Lower leg skin (tissue), 4 donors: ENCODE results near the gene THSD4. TPM values are rescaled to one million over a fixed set of nuclear protein-coding genes. Genes with fewer than 3 reads are reported as not detected.

Experiments
- DNase-seq, 2 donors: peaks; one replicate each; pipeline ENCODE4 v3.0.0-alpha.2; 2019; ENCODE audit warnings: low spot score in 2 of 2
- H3K4me3 ChIP-seq: fragments of 200-600 bp; sonication (generic); 2 replicates; pipeline ENCODE4 v1.5.1; 2017; ENCODE audit warnings: mild to moderate bottlenecking, low read depth; ENCODE audit not compliant: poor library complexity, severe bottlenecking
- POLR2A ChIP-seq, 2 donors: fragments of 450-650 bp; IDR thresholded peaks; one replicate each; pipeline ENCODE4 v1.6.1; 2016 to 2017; ENCODE audit warnings: antibody characterized with exemption in 2 of 2, mild to moderate bottlenecking in 1 of 2, moderate library complexity in 1 of 2
- whole genome bisulfite sequencing, 2 donors: methylation state at CpG; one replicate each; pipeline ENCODE4 v1.1.5; 2018; 5-methylcytosine and 5-hydroxymethylcytosine counted together
- intact Hi-C: fragments of 100-400 bp; cut with DNase I; formaldehyde crosslinking; loops from one replicate; pipeline ENCODE4 v1.15.0; 2023; ENCODE audit warnings: low total_unique reads
- total RNA-seq, 4 donors: library from RNA; depleted of rRNA; stranded (reverse); fragments of >200 nt; gene quantifications; one replicate each; pipeline ENCODE4 v1.1.0, GENCODE V29; 2016
- TF ChIP-seq, protein P1 (sequence below), 3 donors: fragments of 450-650 bp; IDR thresholded peaks; one replicate each; pipeline ENCODE4 v1.5.1; 2016; ENCODE audit warnings: antibody characterized with exemption in 3 of 3, mild to moderate bottlenecking in 3 of 3, moderate library complexity in 2 of 3

THSD4 gene
- total RNA-seq, 4 donors from 2014 or later: 9.3 to 39.2 (median 32.8) TPM

DNA sequence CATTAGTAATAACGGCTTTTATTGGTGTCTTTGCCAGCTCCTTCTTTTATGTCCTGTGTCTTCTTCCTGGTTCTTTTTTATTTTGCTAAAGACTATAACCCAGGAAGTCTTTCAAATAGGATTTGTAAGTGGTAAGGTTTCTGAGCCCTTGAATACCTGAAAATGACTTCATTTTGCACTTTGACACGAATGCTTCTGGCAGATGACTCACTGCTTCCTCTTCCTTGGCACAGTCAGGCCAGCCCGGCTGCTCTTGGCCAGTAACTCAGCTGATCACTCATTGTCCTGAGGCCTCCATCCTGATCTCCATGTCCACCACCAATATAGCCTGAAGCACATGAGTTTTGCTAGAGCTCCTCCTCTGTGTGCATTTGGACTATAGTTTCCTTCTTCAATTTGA lies 646.4 kb downstream of the THSD4 start:
- no peak for DNase-seq
- H3K4me3 ChIP-seq: no peak overlapping the region
- intact Hi-C loops: no loop called here
- 31 to 36% methylated on average over 3 of the region's 3 CpGs for WGBS, 2 donors
- TF ChIP-seq, protein P1, sequence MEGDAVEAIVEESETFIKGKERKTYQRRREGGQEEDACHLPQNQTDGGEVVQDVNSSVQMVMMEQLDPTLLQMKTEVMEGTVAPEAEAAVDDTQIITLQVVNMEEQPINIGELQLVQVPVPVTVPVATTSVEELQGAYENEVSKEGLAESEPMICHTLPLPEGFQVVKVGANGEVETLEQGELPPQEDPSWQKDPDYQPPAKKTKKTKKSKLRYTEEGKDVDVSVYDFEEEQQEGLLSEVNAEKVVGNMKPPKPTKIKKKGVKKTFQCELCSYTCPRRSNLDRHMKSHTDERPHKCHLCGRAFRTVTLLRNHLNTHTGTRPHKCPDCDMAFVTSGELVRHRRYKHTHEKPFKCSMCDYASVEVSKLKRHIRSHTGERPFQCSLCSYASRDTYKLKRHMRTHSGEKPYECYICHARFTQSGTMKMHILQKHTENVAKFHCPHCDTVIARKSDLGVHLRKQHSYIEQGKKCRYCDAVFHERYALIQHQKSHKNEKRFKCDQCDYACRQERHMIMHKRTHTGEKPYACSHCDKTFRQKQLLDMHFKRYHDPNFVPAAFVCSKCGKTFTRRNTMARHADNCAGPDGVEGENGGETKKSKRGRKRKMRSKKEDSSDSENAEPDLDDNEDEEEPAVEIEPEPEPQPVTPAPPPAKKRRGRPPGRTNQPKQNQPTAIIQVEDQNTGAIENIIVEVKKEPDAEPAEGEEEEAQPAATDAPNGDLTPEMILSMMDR (IDR thresholded peaks at IDR 0.05): no peak
- no peak for TF ChIP-seq POLR2A (IDR thresholded peaks at IDR 0.05)

GRCh38 chr15:71768184-71768583 lies 652.9 kb downstream of the THSD4 start:
- TF ChIP-seq POLR2A (IDR thresholded peaks at IDR 0.05): no peak
- TF ChIP-seq, protein P1 (IDR thresholded peaks at IDR 0.05): no peak
- intact Hi-C loops: no loop called here
- WGBS, 2 donors: 90 to 95% methylated on average over 5 of the region's 5 CpGs
- no peak for DNase-seq
- H3K4me3 ChIP-seq: no peak overlapping the region

DNA sequence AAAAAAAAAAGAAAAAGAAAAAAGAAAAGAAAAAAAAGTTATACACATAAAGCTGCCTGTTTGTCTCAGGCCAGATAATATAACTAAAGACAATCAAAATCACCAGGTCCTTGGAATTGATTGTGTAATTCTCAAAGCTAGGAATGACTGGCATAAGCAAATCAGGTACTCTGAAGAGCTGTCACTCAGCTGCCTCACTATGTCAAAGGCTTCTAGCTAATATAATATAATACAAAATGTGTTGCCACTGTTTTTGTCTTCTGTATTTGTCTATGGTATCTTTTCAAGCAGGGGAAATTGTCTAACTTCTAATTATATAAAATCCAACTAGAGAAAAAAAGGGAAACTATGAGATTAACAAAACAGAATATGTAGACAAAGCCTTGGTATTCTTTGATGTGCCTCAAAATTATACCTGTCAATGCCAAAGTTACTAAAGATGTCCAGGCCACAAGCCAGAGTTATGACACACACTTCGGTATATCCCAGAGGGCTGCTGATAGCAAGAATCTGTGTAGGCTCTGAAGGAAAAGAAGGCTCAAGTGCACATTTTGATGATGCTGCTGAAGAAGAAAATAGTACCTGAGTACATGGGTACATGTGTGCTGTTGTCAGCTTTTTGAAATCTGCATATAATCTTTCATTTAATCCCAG lies 658.1 kb downstream of the THSD4 start:
- DNase-seq: no peak
- no peak overlapping the region for H3K4me3 ChIP-seq
- intact Hi-C loops: no loop called here
- WGBS, 2 donors: 81 to 82% methylated on average over 1 of the region's 1 CpG
- no peak for TF ChIP-seq POLR2A (IDR thresholded peaks at IDR 0.05)
- TF ChIP-seq, protein P1 (IDR thresholded peaks at IDR 0.05): no peak

DNA sequence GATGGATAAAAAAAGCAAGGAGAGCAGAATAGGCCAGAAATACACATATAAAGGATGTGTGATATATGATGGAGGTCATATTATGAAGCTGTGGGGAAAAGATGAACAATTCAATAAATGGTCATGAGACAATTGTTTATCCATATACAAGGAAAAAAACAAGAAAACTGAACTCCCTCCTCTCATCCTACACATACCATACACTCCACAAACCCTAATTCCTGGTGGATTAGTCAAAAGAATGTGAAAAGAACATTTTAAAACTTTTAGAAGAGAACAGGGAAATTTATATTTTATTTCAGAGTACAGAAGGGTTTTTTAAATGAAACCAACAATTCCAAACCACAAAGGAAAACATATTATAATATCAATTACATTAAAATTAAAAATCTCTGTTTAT lies 660.6 kb downstream of the THSD4 start:
- TF ChIP-seq, protein P1 (IDR thresholded peaks at IDR 0.05): no peak
- no peak for TF ChIP-seq POLR2A (IDR thresholded peaks at IDR 0.05)
- intact Hi-C loops: no loop called here
- no peak for DNase-seq
- H3K4me3 ChIP-seq: no peak overlapping the region

- no peak for TF ChIP-seq POLR2A (IDR thresholded peaks at IDR 0.05)
- TF ChIP-seq, protein P1 (IDR thresholded peaks at IDR 0.05): no peak
- intact Hi-C loops: no loop called here
- DNase-seq: no peak
- no peak overlapping the region for H3K4me3 ChIP-seq
- 76 to 81% methylated on average over 3 of the region's 3 CpGs for WGBS, 2 donors
These were observed 661.0 kb downstream of the THSD4 start for GRCh38 chr15:71776304-71776703.
